Measurements from ENCODE around the gene GRIN2A.

GRIN2A gene

DNA sequence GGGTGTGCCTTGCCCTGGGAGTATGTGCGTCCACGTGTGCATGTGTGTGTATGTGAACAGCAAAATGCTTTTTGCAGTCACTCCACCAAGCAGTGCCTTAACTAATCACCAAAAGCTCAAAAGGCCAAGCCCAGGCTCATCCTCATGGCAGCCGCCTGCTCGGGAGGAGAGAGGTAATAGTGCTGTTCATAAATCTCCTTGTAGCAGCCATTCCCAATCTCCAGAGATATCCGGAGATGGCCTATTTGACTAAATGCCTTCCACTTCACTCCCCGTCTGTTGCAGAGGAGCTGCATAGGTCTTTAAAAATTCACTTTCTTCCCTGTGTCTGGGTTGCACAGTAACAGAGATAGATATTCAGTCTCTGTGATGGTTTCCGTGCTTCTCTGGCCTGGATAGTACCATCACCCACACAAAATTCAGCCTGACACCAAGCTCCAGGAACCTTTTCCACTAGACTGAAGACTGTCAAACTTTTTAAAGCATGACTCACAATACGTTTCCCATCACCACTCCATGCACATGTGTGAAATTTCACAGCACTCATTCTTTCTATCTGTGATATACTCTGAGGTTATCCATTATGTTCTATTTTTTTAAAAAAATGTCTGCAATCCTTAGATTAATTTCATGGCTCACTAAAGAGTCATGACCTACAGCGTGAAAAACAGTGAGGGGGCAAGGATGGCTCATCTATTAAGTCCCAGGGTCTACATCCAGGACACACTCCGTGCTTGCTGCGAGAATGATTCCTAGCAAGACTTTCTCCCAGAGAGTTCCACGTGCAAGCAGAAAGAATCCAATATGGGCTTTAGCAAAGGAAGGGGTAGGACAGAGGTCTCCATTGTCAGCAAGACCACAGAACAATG, 357.8 kb downstream of the GRIN2A start:
- DNase-seq: peak in 1 of 58 donors; percentile 12

DNA sequence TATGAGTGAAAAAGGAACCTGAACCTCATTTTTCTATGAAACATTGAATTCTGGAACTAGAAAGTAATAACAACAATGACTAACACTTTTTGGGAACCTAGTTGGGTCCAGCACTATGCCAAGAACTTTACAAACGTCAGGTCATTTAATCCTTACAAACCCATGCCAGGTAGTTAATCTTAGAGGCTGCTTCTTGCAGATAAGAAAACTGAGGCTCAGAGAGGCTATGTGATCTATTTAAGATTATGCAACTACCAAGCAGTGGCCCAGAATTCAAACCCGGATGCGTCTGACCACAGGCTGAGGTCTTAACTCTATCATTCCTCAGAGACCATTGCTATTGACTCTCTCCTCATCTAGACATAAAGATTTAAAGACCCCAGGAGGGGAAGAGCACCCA, 358.7 kb downstream of the GRIN2A start:
- no peak for DNase-seq

DNA sequence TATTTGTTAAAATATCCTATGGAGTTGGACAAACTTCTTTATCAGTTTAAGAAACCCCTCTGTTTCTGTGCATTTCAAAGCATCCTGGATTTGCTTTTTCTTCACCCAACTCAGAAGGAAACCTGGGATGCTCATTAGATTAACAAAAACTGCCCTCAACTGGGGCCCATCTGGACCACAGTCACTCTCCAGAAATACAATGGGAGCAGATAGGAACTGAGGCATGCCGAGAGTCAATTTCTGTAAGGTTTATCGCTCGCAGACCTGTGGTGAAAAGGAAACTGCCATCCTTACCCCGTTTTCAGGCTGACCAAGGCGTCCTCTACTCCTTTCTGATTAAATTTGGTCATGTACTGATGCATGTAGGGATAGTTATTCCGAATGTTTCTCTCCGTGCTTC, 360.3 kb downstream of the GRIN2A start:
- no peak for DNase-seq

DNA sequence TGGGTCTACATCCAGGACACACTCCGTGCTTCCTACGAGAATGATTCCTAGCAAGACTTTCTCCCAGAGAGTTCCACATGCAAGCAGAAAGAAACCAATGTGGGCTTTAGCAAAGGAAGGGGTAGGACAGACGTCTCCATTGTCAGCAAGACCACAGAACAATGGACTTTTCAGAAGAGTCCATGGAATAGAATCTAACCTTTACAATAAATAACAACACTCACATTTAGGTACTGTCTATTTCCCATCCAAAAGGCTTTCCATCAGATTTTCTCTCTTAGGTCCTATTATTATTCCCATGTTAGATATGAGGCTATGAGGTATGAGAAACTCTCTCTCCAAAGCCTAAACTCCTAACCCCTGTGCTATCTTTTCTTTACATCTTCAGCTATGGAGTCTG, 360.9 kb downstream of the GRIN2A start:
- no peak for DNase-seq

DNA sequence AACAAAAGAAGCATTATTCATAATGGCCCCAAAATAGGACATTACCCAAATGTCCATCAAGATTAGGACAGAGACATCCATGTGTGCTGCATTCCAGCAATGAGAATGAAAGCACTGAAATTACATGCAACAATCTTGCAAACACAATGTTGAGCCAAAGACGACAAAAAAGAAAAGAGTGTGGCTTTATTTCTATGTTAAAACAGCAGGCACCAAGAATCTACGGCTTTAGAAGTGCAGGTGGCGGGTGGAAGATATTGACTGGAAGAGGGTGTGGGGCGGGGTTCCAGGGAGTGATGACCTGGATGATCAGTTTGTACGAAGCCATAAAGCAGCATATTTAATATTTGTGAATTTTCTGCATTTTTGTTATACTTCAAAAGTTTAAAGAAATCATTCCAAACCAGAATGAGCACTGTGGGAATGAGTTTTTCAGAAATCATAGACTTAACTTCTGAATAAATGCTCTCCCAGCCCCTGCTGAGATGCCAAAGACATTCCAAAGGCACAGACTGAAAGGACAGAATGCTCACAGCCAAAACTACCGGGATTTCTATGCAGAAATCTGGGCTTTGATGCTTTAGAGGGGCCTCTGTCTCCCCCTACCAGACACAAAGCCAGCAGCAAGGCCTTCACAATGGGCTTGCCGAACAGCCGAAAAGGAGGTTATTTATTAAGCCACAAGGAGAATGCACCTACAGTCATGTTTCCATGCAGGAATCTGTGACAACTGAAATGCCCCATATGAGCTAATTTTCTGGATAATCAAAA, 361.6 kb downstream of the GRIN2A start:
- peak in 2 of 58 donors; percentile 2 to 17 for DNase-seq

DNA sequence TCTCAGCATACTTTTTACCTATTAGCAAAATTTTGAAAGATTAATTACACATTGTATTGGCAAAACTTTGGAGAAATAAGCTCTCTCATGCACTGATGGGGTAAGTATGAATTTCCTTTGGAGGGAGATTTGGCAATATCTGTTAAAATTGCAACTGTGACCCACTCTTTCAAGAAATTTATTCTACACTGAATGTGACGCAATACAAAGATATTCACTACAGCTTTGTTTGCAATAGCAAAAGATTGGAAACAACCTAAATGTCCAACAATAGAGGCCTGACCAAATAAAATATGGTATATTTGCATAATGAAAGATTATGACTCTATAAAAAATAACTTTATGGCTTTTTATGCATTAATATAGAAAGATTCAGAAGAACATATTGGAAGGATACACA, 363.5 kb downstream of the GRIN2A start:
- no peak for DNase-seq

DNA sequence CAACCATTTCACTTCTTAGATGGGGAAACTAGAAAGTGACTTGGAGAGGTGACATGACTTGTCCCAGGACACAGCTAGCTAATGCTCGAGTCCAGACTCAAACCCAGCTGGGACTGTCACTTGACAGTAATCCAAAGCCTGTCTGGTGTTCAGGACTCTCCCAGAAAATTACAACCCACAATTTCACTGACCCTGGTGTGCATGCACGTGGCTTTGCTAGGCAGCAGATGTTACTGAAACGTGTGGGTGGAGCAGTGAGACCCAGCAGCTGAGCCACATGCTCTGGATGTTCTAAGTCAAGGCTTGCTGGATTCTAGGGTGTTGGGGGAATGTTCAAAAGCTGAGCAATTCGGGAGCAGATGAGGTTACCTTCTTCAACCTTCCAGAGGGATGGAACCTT, 364.6 kb downstream of the GRIN2A start:
- peak in 8 of 58 donors; percentile 1 to 40 (median 8) for DNase-seq

DNA sequence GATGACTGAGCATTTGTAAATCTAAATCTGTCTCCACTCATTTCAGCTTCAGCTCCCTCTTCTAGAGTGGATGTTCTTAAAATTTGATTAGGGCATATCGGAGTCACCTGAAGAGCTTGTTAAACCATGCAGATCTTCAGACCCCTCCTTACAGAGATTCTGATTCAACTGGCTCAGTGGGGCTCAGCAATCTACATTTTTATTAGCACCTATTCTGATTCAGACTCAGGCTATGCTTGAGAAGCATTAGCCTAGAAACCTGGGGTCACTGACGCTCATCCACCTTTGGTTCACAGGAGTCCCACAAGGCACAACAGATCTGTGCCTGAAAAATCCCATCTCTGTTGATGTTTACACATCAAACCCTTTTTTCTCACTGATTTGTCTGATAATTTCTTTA, 365.6 kb downstream of the GRIN2A start:
- DNase-seq: no peak

DNA sequence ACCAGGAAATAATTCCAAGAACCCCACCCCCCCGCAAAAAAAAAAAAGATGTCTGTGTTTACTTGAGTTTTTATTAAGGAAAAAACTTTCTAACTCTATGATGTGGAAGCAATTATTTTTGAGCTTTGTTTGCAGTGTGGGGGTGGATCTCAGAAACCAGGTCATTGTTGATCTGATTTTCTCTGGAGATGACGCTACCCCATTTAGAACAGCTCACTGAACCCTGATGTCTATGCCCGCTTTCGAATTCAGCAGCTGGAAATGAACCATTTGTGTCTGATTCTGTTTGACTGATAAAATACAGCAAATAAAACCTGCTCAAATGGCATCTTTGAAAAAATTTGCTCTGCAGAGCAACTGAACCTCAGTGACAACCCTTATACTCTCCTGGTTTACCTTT, 368.6 kb downstream of the GRIN2A start:
- no peak for DNase-seq

DNA sequence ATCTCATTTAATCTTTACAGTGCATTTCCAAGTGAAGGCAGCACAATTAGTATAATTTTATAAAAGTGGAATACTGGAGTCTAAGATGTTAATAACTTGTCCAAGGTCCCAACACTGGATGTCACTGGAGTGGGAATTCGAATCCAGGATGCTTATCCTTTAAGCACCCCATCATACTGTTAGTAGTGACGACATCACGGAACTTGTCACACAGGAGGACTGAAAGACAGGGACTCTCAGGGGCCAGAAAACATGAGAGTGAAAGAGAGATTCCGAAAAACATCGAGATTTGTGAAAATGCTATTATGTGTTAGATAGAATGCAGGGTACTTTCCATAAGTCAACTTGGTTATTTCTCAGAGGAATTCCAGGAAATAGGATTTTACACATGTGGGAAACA, 374.0 kb downstream of the GRIN2A start:
- DNase-seq: no peak

DNA sequence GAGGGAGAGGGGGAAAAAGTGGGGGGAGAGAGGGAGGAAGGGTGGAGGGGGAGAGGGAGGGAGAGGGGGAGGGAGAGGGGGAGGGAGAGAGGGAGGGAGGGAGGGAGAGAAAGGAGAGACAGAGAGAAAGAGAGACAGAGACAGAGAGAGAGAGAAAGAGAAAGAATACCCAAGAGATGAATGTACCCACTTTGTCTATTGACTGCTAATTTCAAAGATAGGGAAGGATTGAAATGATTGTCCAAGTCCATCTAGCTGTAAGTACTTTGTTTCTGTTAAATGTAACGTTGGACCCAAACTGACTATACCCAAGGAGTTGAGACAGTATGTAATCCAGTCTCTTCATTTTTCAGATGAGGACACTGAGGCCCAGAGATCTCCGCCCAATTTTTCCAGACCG, 374.9 kb downstream of the GRIN2A start:
- no peak for DNase-seq

DNA sequence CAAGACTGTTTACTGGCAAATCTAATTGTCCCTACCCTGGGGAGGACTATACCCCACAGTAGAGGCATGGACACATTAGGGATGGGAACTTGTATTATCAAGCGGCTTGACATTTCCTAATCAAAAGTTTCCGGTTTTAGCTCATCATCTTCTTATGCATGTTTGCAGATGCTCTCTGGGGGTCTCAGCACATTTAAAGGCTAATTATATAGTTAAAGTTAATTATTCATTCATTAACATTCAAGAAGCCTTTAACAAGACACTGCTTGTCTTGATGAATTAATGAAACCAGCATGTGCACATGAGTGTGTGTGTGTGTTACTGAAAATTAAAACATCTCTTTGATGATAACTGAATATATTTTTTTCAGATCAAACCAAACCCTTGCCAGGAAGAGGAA, 377.1 kb downstream of the GRIN2A start:
- no peak for DNase-seq

DNA sequence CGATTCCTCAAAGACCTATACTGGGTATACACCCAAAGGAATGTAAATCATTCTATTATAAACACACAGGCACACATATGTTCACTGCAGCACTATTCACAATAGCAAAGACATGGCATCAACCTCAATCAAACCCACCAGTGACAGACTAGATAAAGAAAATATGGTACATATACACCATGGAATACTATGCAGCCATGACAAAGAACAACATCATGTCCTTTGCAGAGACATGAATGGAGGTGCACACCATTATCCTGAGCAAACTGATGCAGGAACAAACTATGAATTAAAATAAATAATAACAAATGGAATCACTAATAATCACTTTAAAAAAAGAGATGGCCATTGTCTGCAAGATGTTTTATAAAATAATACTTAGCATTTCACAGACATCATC, 380.1 kb downstream of the GRIN2A start:
- DNase-seq: no peak

DNA sequence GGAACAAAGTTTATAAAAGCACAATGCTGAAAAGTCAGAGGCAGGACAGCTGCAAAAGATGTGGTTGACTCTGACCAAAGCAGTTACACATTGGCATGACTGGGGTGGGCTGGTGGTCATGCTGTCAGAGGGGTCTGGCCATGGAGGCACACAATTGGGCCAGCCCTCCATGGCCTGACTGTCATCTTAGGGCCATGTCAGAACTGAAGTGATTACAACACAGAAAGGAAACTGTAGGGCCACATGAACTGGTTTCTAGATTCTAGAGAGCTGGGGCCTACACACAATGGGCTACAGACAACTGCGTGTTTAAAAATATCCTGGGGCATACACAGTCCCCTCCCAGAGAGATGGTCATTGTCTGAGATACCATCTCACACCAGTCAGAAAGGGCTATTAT, 380.6 kb downstream of the GRIN2A start:
- DNase-seq: no peak

DNA sequence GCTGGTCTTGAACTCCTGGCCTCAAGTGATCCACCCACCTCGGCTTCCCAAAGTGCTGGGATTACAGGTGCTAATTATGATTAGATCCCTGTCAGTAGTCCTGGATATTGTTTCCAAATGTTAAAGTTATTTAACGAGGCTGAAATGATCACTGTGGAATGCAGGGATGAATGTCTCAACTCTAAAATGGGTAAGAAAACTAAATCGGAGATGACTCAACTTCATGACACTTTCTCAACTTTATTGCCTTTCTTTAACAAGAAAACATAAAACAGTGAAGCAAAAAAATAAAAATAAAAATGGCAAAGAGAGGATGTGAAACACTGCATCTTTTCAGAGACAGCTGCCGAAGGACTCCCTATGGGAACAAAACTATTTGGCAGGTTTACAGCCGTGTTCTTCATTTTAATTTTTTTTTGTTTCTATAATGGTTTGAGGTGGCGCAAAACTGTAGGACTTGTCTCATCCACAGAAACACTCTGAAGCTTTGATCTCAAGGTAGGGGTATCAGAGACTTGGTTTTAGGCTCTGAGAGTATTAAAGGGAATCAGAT, 382.0 kb downstream of the GRIN2A start:
- peak in 1 of 58 donors; percentile 20 for DNase-seq

DNA sequence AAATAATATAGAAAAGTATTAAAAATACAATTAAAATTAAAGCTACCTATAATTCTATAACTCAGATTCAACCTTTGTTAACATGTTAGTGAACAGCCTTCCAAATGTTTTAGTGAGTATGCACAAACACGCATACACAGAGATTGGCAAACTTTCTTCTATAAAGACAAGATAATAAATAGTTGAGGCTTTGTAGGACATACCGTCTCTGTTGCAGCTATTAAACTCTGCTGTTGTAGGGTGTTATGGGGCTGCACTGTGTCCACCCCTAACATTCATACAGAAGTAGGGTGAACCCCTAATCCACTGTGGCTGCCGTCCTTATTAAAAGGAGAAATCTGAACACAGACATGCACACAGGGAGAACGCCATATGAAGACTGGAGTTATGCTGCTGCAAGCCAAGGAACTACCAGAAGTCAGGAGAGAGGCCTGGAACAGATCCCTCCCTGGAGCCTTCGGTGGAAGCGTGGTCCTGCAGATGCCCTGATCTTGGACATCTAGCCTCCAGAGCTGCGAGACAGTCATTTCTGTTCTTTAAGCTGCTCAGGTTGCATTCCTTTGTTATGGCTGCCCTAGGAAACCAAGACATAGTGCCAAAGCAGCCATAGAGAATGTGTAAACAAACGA, 383.2 kb downstream of the GRIN2A start:
- DNase-seq: no peak

DNA sequence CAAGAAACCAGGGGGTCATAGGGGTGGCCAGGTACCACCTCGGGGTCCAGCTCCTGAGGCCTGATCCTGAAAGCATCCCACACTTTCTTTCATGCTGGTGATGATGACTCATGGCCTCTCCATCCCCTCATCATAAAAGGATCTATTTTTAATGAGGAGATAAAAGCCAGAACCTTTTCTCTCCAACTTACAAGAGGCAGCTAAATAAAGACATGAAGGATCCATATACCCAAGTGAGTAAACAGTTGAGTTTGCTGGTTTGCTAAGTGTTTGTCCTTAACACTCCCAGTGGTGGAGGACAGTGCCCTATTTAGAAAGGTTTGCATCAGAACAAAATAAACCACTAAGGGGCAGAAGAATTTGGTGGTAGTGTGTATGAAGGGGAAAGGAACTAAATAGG, 383.8 kb downstream of the GRIN2A start:
- DNase-seq: no peak

DNA sequence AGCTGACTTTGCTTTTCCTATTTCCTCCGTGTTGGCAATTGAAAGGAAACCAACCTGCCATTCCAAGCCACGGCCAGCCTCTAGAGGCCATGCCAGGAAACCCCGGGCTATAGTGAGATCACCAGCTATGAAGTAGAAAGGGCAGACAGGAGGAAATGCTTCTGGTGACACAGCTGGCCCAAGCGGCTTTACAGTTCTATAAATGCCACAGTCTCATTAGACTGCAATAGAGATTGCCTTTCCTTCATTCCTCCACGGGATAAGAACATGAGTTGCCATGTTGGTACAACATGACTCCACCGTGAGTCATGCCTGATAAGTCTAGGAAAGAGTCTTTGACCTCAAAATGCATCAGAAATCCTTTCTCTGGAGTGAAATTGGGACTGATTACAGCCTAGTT, 384.9 kb downstream of the GRIN2A start:
- no peak for DNase-seq

DNA sequence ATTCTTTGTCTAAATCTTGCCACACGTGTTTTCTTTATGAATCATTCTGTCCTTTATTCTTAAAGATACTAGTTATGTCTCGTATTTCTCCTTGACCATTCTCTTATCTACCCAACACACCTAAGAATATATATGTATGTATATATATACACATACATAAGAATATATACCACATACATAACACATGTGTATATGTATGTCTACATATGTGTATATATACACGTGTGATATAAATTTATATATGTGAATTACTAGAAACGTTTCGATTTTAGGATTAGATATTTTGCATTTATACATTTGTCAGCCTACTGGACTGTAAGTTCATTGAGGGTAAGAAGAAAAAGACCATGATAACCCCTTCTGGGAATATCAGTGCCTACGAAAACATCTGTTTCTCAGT, 388.6 kb downstream of the GRIN2A start:
- no peak for DNase-seq

DNA sequence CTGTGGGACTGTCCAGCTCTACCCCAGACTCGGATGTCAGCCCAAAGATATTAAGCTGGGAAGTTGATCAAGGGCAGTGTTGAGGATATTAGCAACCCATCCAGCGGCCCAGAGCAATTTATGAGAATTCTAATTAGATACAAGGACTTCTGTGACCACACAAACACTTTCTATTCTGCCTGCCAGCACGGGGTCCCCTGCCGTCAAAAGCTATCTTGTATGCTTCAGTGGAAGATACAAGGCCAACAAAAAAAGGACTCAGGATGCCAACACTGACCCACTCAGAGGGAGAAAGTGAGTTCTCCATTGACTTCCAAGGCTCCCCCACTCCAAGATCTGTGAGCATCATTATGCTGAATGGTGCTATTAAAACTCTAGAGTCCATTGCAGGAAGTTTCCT, 390.7 kb downstream of the GRIN2A start:
- peak in 5 of 58 donors; percentile 1 to 34 (median 13) for DNase-seq

DNA sequence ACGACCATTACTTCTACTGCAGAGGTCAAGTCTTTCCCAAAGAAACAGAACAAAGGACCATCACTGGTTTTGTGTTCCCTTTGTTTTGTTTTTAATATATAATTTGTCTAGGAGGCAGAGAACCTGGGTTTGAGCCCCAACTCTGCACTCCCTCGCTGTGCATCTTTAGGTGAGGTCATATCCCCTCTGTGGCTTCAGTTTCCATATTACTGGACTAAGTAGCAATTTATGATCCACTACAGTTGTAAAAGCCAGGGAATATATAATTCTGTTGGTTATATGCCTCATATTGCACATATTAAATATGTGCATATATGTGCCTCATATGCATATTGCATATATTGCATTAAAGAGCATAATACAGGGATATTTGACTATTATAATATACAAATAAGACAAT, 392.0 kb downstream of the GRIN2A start:
- no peak for DNase-seq

DNA sequence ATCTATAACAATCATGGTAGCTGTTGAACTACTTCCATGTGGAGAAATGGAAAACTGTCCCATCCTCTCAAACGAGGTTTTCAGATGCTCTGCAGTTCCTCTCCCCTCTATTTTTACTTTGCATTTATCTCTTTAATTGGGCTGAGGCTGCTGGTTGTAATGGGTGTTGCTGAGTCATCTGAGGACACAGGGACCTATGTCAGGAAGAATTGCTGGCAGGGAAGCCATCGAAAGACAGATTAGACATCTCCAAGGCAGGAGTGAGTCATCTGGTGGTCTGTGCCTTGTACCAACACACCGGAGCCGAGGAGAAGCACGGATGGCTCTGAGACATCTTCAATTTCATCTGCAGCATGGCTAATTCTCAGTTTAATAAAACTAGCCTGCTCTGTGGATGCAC, 394.5 kb downstream of the GRIN2A start:
- DNase-seq: peak in 1 of 58 donors; percentile 12

All from anterior cingulate cortex (tissue), 58 donors.